Esophagus squamous epithelium (tissue), 5 donors: Measurements from ENCODE around the gene KCNH1. TPM values are rescaled to one million over a fixed set of nuclear protein-coding genes. Genes with fewer than 3 reads are reported as not detected.

ENCODE experiments used
- DNase-seq: peaks from one replicate; lab custom pipeline; 2025; lab: John Stamatoyannopoulos, UW
- H3K27ac ChIP-seq, 4 donors: fragments of 200-600 bp; sonication (generic); one replicate each; pipeline ENCODE4 v1.5.1; 2016 to 2019; ENCODE audit warnings: mild to moderate bottlenecking in 1 of 4
- H3K27me3 ChIP-seq, 4 donors: fragments of 200-600 bp; sonication (generic); 1 replicate in 3 of 4; 2 replicates in 1 of 4; pipeline versions ENCODE4 v1.5.1 to v1.6.0; 2017 to 2021; ENCODE audit warnings: antibody characterized with exemption in 1 of 4
- H3K36me3 ChIP-seq, 3 donors: fragments of 200-600 bp; sonication (generic); one replicate each; pipeline ENCODE4 v1.5.1; 2016 to 2019
- H3K4me1 ChIP-seq, 3 donors: fragments of 200-600 bp; sonication (generic); one replicate each; pipeline ENCODE4 v1.5.1; 2017 to 2019
- H3K4me3 ChIP-seq, 4 donors: fragments of 200-600 bp; sonication (generic); 1 replicate in 3 of 4; 2 replicates in 1 of 4; pipeline ENCODE4 v1.5.1; 2016 to 2019; ENCODE audit warnings: mild to moderate bottlenecking in 2 of 4, moderate library complexity in 1 of 4
- H3K9me3 ChIP-seq, 3 donors: fragments of 200-600 bp; sonication (generic); one replicate each; pipeline ENCODE4 v1.5.1; 2016 to 2019
- CTCF ChIP-seq, 6 experiments: fragments of 450-650 bp in 4 of 6; fragments of 200-600 bp in 2 of 6; sonication (generic) in 2 of 6; IDR thresholded peaks; one replicate each; pipeline ENCODE4 v1.5.1; 2016 to 2019; ENCODE audit warnings: antibody characterized with exemption in 6 of 6, mild to moderate bottlenecking in 4 of 6, moderate library complexity in 4 of 6
- POLR2A ChIP-seq, 4 donors: fragments of 450-650 bp; IDR thresholded peaks; one replicate each; pipeline ENCODE4 v1.6.1; 2017; ENCODE audit warnings: antibody characterized with exemption in 4 of 4, mild to moderate bottlenecking in 4 of 4, moderate library complexity in 3 of 4
- WGBS, 2 donors: methylation state at CpG; one replicate each; pipeline ENCODE4 v1.1.5; 2018; 5-methylcytosine and 5-hydroxymethylcytosine counted together
- intact Hi-C: fragments of 100-400 bp; cut with DNase I; formaldehyde crosslinking; loops from one replicate; pipeline ENCODE4 v1.15.0; 2022
- total RNA-seq, 4 donors: library from RNA; depleted of rRNA; stranded (reverse); fragments of >200 nt; gene quantifications; one replicate each; pipeline ENCODE4 v1.1.0, GENCODE V29; 2016
- donor health status: DM: yes; HTN: yes; CAD: no.

The KCNH1 gene
- total RNA-seq, 4 donors from 2014 or later: 0.57 to 1.0 (median 0.83) TPM; not detected in 1

GRCh38 chr1:210828996-210829596 lies 304.9 kb downstream of the KCNH1 start:
- intact Hi-C loops: no loop called here
- WGBS, 2 donors: 72 to 80% methylated on average over 4 of the region's 4 CpGs
- TF ChIP-seq CTCF (IDR thresholded peaks at IDR 0.05): no peak
- no peak for TF ChIP-seq POLR2A (IDR thresholded peaks at IDR 0.05)

GRCh38 chr1:210827481-210827880 lies 306.5 kb downstream of the KCNH1 start:
- Histone ChIP-seq H3K4me3 (no peak overlapping the region), H3K27ac (no peak overlapping the region), H3K36me3 (no peaks in the 10 kb centered on the region), H3K9me3 (no peaks in the 10 kb centered on the region), H3K27me3 (no peaks in the 10 kb centered on the region), H3K4me1 (no peaks in the 10 kb centered on the region)
- TF ChIP-seq POLR2A (IDR thresholded peaks at IDR 0.05) (no peak), CTCF (IDR thresholded peaks at IDR 0.05) (no peak)
- intact Hi-C loops: no loop called here
- DNase-seq: no peak

More at GRCh38 chr1:210828996-210829596, 304.9 kb downstream of the KCNH1 start:
- no peak for DNase-seq
- Histone ChIP-seq H3K4me3 (no peak overlapping the region), H3K27me3 (no peaks in the 10 kb centered on the region), H3K27ac (no peak overlapping the region), H3K36me3 (no peaks in the 10 kb centered on the region), H3K4me1 (no peaks in the 10 kb centered on the region), H3K9me3 (no peaks in the 10 kb centered on the region)

- intact Hi-C loops: no loop called here
- H3K4me3 ChIP-seq: no peak overlapping the region
- H3K4me1 ChIP-seq: no peaks in the 10 kb centered on the region
- no peaks in the 10 kb centered on the region for H3K27me3 ChIP-seq
- no peaks in the 10 kb centered on the region for H3K9me3 ChIP-seq
- 83 to 98% methylated on average over 5 of the region's 5 CpGs for WGBS, 2 donors
- no peaks in the 10 kb centered on the region for H3K36me3 ChIP-seq
- TF ChIP-seq CTCF (IDR thresholded peaks at IDR 0.05) (no peak), POLR2A (IDR thresholded peaks at IDR 0.05) (no peak)
- H3K27ac ChIP-seq: no peak overlapping the region
- no peak for DNase-seq
Observed at GRCh38 chr1:210826686-210827085, 307.3 kb downstream of the KCNH1 start.

- WGBS, 2 donors: 30 to 33% methylated on average over 1 of the region's 1 CpG
- intact Hi-C loops: no loop called here
- TF ChIP-seq CTCF (IDR thresholded peaks at IDR 0.05): no peak
- no peak for TF ChIP-seq POLR2A (IDR thresholded peaks at IDR 0.05)
Observed at GRCh38 chr1:210822932-210823331, 311.0 kb downstream of the KCNH1 start.

GRCh38 chr1:210822241-210822640 lies 311.7 kb downstream of the KCNH1 start:
- no peak for DNase-seq
- 93 to 97% methylated on average over 2 of the region's 2 CpGs for WGBS, 2 donors
- Histone ChIP-seq H3K4me1 (no peaks in the 10 kb centered on the region), H3K27me3 (no peaks in the 10 kb centered on the region), H3K9me3 (no peaks in the 10 kb centered on the region), H3K27ac (no peak overlapping the region), H3K4me3 (no peak overlapping the region), H3K36me3 (no peaks in the 10 kb centered on the region)
- intact Hi-C loops: no loop called here
- no peak for TF ChIP-seq POLR2A (IDR thresholded peaks at IDR 0.05)
- TF ChIP-seq CTCF (IDR thresholded peaks at IDR 0.05): no peak

More at GRCh38 chr1:210822932-210823331, 311.0 kb downstream of the KCNH1 start:
- H3K4me3 ChIP-seq: no peak overlapping the region
- no peak for DNase-seq
- no peak overlapping the region for H3K27ac ChIP-seq
- no peaks in the 10 kb centered on the region for H3K9me3 ChIP-seq
- no peaks in the 10 kb centered on the region for H3K4me1 ChIP-seq
- no peaks in the 10 kb centered on the region for H3K36me3 ChIP-seq
- no peaks in the 10 kb centered on the region for H3K27me3 ChIP-seq
